GM10266 (cell line): ENCODE results near the gene TSPAN14.

ENCODE experiments used
- DNase-seq: peaks from one replicate; pipeline ENCODE4 v3.0.0; 2012; ENCODE audit errors: extremely low spot score
- CTCF ChIP-seq: IDR thresholded peaks from 2 replicates; pipeline ENCODE4 v1.5.1; 2012; ENCODE audit warnings: mild to moderate bottlenecking, low read depth; ENCODE audit not compliant: control insufficient read depth, insufficient read depth; ENCODE audit errors: missing control alignments

The TSPAN14 gene

GRCh38 chr10:80466724-80467326, 12.7 kb downstream of the TSPAN14 start:
- no peak for TF ChIP-seq CTCF
- no peak for DNase-seq

GRCh38 chr10:80468002-80468401, 13.9 kb downstream of the TSPAN14 start:
- no peak for DNase-seq
- TF ChIP-seq CTCF = no peak

GRCh38 chr10:80468806-80469421, 14.8 kb downstream of the TSPAN14 start:
- no peak for TF ChIP-seq CTCF
- DNase-seq = no peak

- no peak for TF ChIP-seq CTCF
- no peak for DNase-seq
These were observed 16.2 kb downstream of the TSPAN14 start for GRCh38 chr10:80470266-80470665.

DNA sequence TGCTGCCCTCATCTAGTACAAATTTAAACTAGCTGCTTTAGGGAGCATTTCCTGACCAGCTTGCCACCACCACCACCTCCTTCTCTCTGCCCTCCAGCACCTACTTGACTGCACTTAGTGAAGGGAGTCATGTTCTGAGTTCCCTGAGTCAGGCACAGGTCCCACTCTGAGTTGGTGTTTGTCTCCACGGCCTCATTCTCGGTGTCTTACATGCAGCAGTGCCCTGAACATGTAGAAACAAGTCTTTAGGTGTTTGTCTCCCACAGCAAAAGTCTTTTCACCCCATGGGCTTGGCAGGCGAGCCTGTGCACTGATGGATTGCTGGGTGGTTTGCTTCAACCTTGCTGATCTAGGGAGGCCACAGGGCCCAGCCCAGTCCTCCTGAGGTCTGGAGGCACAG, 16.9 kb downstream of the TSPAN14 start:
- no peak for TF ChIP-seq CTCF
- no peak for DNase-seq

- DNase-seq = no peak
These were observed 17.7 kb downstream of the TSPAN14 start for GRCh38 chr10:80471715-80472233.

More at GRCh38 chr10:80471715-80472233, 17.7 kb downstream of the TSPAN14 start:
- TF ChIP-seq CTCF = no peak
